Endothelial cell of umbilical vein (primary cell): ENCODE data around the gene CAMSAP1. TPM values are rescaled to one million over a fixed set of nuclear protein-coding genes. Genes with fewer than 3 reads are reported as not detected.

Experiments used
- BruUV-seq: library from RNA; stranded (reverse); fragments of 400-500 nt; replicated peaks from 2 replicates; lab custom pipeline; 2021; lab: Mats Ljungman, UMichigan
- CTCF ChIA-PET: fragments of 300-600, 350-600 bp; sonication (Branson Sonifier 250); formaldehyde crosslinking; loops from one replicate; lab custom pipeline; 2021; ENCODE audit warnings: antibody characterized with exemption, inconsistent platforms; lab: Charles Lee
- POLR2A ChIA-PET: fragments of 300-600, 350-600 bp; sonication (Branson Sonifier 250); formaldehyde crosslinking; loops from one replicate; lab custom pipeline; 2021; ENCODE audit warnings: antibody characterized with exemption, inconsistent platforms; lab: Charles Lee
- DNase-seq: peaks from one replicate; pipeline ENCODE4 v3.0.0-alpha.2; 2011; ENCODE audit warnings: low read depth, low spot score
- FAIRE-seq: peaks from 2 replicates; lab custom pipeline; 2011; peaks lifted over from hg19 to GRCh38; lab: Jason Lieb, UNC
- H2AFZ ChIP-seq: 2 replicates; pipeline ENCODE4 v1.6.0; 2012; ENCODE audit warnings: low read depth, low read length, control low read depth, inconsistent platforms
- H3K27ac ChIP-seq: 2 replicates; pipeline ENCODE4 v1.5.1; 2011; ENCODE audit warnings: low read depth, mild to moderate bottlenecking, control low read depth, low read length, moderate library complexity; ENCODE audit not compliant: insufficient read depth
- H3K27me3 ChIP-seq, 2 experiments: 2 replicates each; pipeline versions ENCODE4 v1.6.0 to v1.6.1; 2011; ENCODE audit warnings: low read length in 2 of 2, mixed read lengths in 1 of 2; ENCODE audit not compliant: control insufficient read depth in 2 of 2, insufficient read depth in 2 of 2
- H3K36me3 ChIP-seq, 2 experiments: 2 replicates in 1 of 2; 3 replicates in 1 of 2; pipeline ENCODE4 v1.5.1; 2011; ENCODE audit warnings: low read length in 2 of 2, mild to moderate bottlenecking in 1 of 2, moderate library complexity in 1 of 2; ENCODE audit not compliant: control insufficient read depth in 2 of 2, insufficient read depth in 2 of 2; ENCODE audit errors: extremely low read depth in 1 of 2
- H3K4me1 ChIP-seq: 3 replicates; pipeline ENCODE4 v1.5.1; 2011; ENCODE audit warnings: mild to moderate bottlenecking, low read length; ENCODE audit not compliant: control insufficient read depth, insufficient read depth; ENCODE audit errors: extremely low read depth
- H3K4me2 ChIP-seq: 2 replicates; pipeline ENCODE4 v1.6.1; 2011; ENCODE audit warnings: low read length, control low read depth, mixed read lengths; ENCODE audit not compliant: insufficient read depth
- H3K4me3 ChIP-seq, 3 experiments: fragments of 200-600 bp in 1 of 3; sonication (generic), shearing (Covaris generic) in 1 of 3; replicated peaks in 1 of 3; 2 replicates each; pipeline ENCODE4 v1.5.1; 2011 to 2016; ENCODE audit warnings: control low read depth in 3 of 3, low read length in 3 of 3, mild to moderate bottlenecking in 2 of 3, inconsistent platforms in 1 of 3, low read depth in 1 of 3, moderate library complexity in 1 of 3; ENCODE audit not compliant: insufficient read depth in 1 of 3
- H3K79me2 ChIP-seq: 2 replicates; pipeline ENCODE4 v1.6.0; 2012; ENCODE audit warnings: low read length, inconsistent platforms; ENCODE audit not compliant: control insufficient read depth, insufficient read depth
- H3K9ac ChIP-seq: replicated peaks from 2 replicates; pipeline ENCODE3; 2011; ENCODE audit warnings: low read length, control low read depth; ENCODE audit not compliant: insufficient read depth; ENCODE audit errors: extremely low read depth
- H3K9me1 ChIP-seq: replicated peaks from 3 replicates; pipeline ENCODE4 v1.6.0; 2011; ENCODE audit warnings: mild to moderate bottlenecking, low read length; ENCODE audit not compliant: control insufficient read depth, insufficient read depth; ENCODE audit errors: extremely low read depth
- H3K9me3 ChIP-seq: replicated peaks from 2 replicates; pipeline ENCODE4 v1.5.1; 2012; ENCODE audit warnings: low read length, inconsistent platforms; ENCODE audit not compliant: control insufficient read depth, insufficient read depth
- H4K20me1 ChIP-seq: replicated peaks from 2 replicates; pipeline ENCODE3; 2011; ENCODE audit warnings: mild to moderate bottlenecking, low read length; ENCODE audit not compliant: control insufficient read depth, insufficient read depth; ENCODE audit errors: extremely low read depth
- CTCF ChIP-seq, 2 donors: IDR thresholded peaks; 1 replicate in 1 of 2; 2 replicates in 1 of 2; pipeline ENCODE4 v1.5.1; 2011; ENCODE audit warnings: low read length in 2 of 2, mild to moderate bottlenecking in 2 of 2, moderate library complexity in 2 of 2, control low read depth in 1 of 2, inconsistent platforms in 1 of 2, low read depth in 1 of 2; ENCODE audit not compliant: insufficient read depth in 1 of 2; ENCODE audit errors: extremely low read depth in 1 of 2
- EZH2 ChIP-seq: IDR thresholded peaks from 2 replicates; pipeline ENCODE4 v1.6.1; 2012; ENCODE audit warnings: borderline replicate concordance, low read depth, mild to moderate bottlenecking, moderate library complexity, low read length, inconsistent platforms; ENCODE audit not compliant: severe bottlenecking
- FOS ChIP-seq: IDR thresholded peaks from 2 replicates; pipeline ENCODE4 v1.6.1; 2011; ENCODE audit warnings: mild to moderate bottlenecking, low read length, moderate library complexity, borderline replicate concordance; ENCODE audit not compliant: insufficient read depth
- GATA2 ChIP-seq: IDR thresholded peaks from 2 replicates; pipeline ENCODE4 v1.7.0; 2011; ENCODE audit warnings: low read depth, mild to moderate bottlenecking, moderate library complexity, mixed read lengths, low read length; ENCODE audit not compliant: insufficient read length, insufficient read depth
- JUN ChIP-seq: IDR thresholded peaks from 2 replicates; pipeline ENCODE4 v1.6.1; 2011; ENCODE audit warnings: borderline replicate concordance, low read depth; ENCODE audit not compliant: insufficient read length, insufficient read depth
- MAX ChIP-seq: IDR thresholded peaks from 2 replicates; pipeline ENCODE4 v1.6.1; 2011; ENCODE audit not compliant: insufficient read depth, insufficient read length
- MYC ChIP-seq: IDR thresholded peaks from one replicate; pipeline ENCODE4 v1.6.1; 2011; ENCODE audit warnings: mild to moderate bottlenecking, low read depth, low read length
- POLR2A ChIP-seq: IDR thresholded peaks from 2 replicates; pipeline ENCODE4 v1.6.1; 2012; ENCODE audit warnings: low read depth, mild to moderate bottlenecking, control low read depth, low read length
- POLR2AphosphoS5 ChIP-seq: IDR thresholded peaks from 2 replicates; pipeline ENCODE4 v1.6.1; 2012; ENCODE audit warnings: low read depth, mild to moderate bottlenecking, control low read depth, low read length, moderate library complexity; ENCODE audit not compliant: insufficient read depth
- dilution Hi-C: fragments of 300-500 bp; cut with MboI; formaldehyde crosslinking; loops from one replicate; pipeline ENCODE4 v1.15.0; 2019; ENCODE audit warnings: low sequenced_read_pairs; ENCODE audit not compliant: extremely low pct_ligation_motif_present
- intact Hi-C: fragments of 100-400 bp; cut with micrococcal nuclease; formaldehyde crosslinking; loops from one replicate; pipeline ENCODE4 v1.10.0; 2022
- polyA plus RNA-seq, 4 experiments: library from polyadenylated mRNA; depleted of rRNA in 3 of 4; stranded (reverse) in 3 of 4; unstranded in 1 of 4; fragments of >200 nt; gene quantifications; 2 replicates each; pipeline versions ENCODE4 v1.2.1 to v1.2.3, GENCODE V29; 2011 to 2012; ENCODE audit warnings: missing spikeins in 1 of 4
- total RNA-seq: library from RNA; stranded (reverse); gene quantifications from 2 replicates; pipeline ENCODE4 v1.2.3, GENCODE V29; 2021

CAMSAP1 gene
- total and polyA plus RNA-seq, 2 donors (not counting 3 experiments of a cell fraction or from before 2014, with no cell fraction given): 8.1 to 25.5 TPM

- CTCF ChIA-PET: no interaction called here
- Histone ChIP-seq H4K20me1 (no peaks in the 10 kb centered on the region), H3K4me3 (no peak overlapping the region), H3K4me1 (no peaks in the 10 kb centered on the region), H3K9me3 (no peaks in the 10 kb centered on the region), H3K27me3 (no peaks in the 10 kb centered on the region), H3K36me3 (no peaks in the 10 kb centered on the region), H2AFZ (no peak overlapping the region), H3K79me2 (no peaks in the 10 kb centered on the region), H3K4me2 (no peak overlapping the region), H3K27ac (no peak overlapping the region), H3K9me1 (no peaks in the 10 kb centered on the region), H3K9ac (no peak overlapping the region)
- POLR2A ChIA-PET: no interaction called here
- BruUV-seq: no TSS peak
- no peak for DNase-seq
- intact Hi-C loops (no loop called here), dilution Hi-C loops (no loop called here)
- FAIRE-seq: no peak
- TF ChIP-seq GATA2 (no peak), CTCF (IDR thresholded peaks at IDR 0.05; ENCODE audit: extremely low read depth in 1 of 2, insufficient read depth in 1 of 2, low read depth in 1 of 2, low read length in 2 of 2) (no peak), EZH2 (no peak), MAX (no peak), MYC (no peak), FOS (no peak), JUN (no peak), POLR2AphosphoS5 (no peak), POLR2A (no peak)
These were observed 146.9 kb downstream of the CAMSAP1 start for GRCh38 chr9:135760465-135760864.
